Measurements from ENCODE around the gene FOXP1. TPM values are rescaled to one million over a fixed set of nuclear protein-coding genes. Genes with fewer than 3 reads are reported as not detected.

FOXP1 gene
- total and polyA plus RNA-seq, 2 of the 8 experiments (the other 6 are each of a cell fraction or from before 2014, with no cell fraction given), result 13.9 to 25.4 TPM

GRCh38 chr3:71140477-71140876 lies 443.1 kb downstream of the FOXP1 start (continued):
- TF ChIP-seq CHD7 (IDR thresholded peaks at IDR 0.05; ENCODE audit: insufficient replicate concordance, low read length) (no peak), SIRT6 (IDR thresholded peaks at IDR 0.05; ENCODE audit: low read length) (no peak), TCF12 (IDR thresholded peaks at IDR 0.05; ENCODE audit: low read depth, low read length) (no peak), USF2 (IDR thresholded peaks at IDR 0.05; ENCODE audit: low read length) (no peak)

Measured in H1 (cell line).